Left ventricle myocardium inferior (tissue), 1 donor: ENCODE data around the gene RHOF. TPM values are rescaled to one million over a fixed set of nuclear protein-coding genes. Genes with fewer than 3 reads are reported as not detected.

Source experiments
- DNase-seq: peaks from one replicate; pipeline ENCODE4 v3.0.0-alpha.2; 2020
- H3K27ac ChIP-seq: fragments of 200-600 bp; replicated peaks from 2 replicates; pipeline ENCODE4 v1.8.0; 2021
- H3K27me3 ChIP-seq: fragments of 200-600 bp; 2 replicates; pipeline ENCODE4 v1.8.0; 2021; ENCODE audit warnings: low read depth
- H3K36me3 ChIP-seq: fragments of 200-600 bp; 2 replicates; pipeline ENCODE4 v1.8.0; 2021
- H3K4me1 ChIP-seq: fragments of 200-600 bp; 2 replicates; pipeline ENCODE4 v1.8.0; 2021
- H3K4me3 ChIP-seq: fragments of 200-600 bp; 2 replicates; pipeline ENCODE4 v1.8.0; 2021; ENCODE audit warnings: mild to moderate bottlenecking, moderate library complexity
- H3K9me3 ChIP-seq: fragments of 200-600 bp; replicated peaks from 2 replicates; pipeline ENCODE4 v1.8.0; 2021
- intact Hi-C: fragments of 100-400 bp; cut with micrococcal nuclease; formaldehyde crosslinking; loops from one replicate; pipeline ENCODE4 v1.11.0; 2022
- total RNA-seq: library from RNA; stranded (reverse); fragmentation: NEBNext Ultra II Directional; extraction: Animal tissue kit (Norgen Biotek cat#: 25700); gene quantifications from one replicate; pipeline ENCODE4 v1.2.1, GENCODE V29; 2021
- TF ChIP-seq, protein P1 (sequence below): fragments of 200-600 bp; IDR thresholded peaks from 2 replicates; pipeline ENCODE4 v1.8.0; 2021; ENCODE audit warnings: antibody characterized with exemption, mild to moderate bottlenecking, borderline replicate concordance
- donor health status: DM: no; HTN: yes; CAD: no; lungs with severe emphysema.

The RHOF gene
- total RNA-seq, 1 donor from 2014 or later: 44.3 TPM

DNA sequence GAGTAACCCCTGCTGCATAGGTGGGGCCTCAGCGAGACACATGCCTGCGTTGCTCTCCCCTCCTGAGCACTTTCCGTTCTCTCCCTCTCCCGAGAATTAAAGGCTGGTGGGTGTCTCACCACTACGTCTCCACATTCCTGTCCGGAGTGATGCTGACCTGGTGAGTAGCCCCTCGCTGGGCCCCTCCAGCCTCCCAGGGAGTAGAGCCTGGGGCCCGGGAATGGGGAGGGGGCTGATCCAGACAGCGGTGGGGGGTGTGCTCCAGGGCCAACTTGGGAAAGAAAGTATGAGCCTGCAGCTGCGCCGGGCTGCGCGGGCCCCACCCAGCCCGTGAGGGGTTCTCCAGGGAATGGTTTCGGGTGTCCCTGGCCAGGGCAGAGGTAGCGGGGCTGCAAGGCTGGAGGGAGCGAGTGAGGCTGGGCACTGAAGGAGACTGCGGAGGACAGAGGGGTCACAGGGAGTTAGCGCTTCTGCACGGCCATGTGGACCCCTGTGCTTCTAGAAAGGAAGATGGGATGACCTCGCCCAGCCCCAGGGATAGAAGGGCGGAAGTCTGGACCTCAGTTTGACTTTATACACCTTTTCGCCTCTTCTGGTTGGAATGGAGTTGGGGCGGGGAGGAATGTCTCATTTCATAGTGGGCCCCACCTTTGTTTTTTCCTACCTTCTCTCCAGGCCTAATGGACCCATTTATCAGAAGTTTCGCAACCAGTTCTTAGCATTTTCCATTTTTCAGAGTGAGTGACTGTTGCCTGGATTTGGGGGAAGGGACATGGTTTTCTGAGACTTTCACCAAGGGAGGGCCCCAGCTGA lies 22.5 kb downstream of the RHOF start:
- intact Hi-C loops: loop anchor here (5.0 kb wide), 1 partner anchor 74 kb away; no protein-coding TSS in a partner anchor
- no peaks in the 10 kb centered on the region for H3K27me3 ChIP-seq
- DNase-seq: no peak
- TF ChIP-seq, protein P1, sequence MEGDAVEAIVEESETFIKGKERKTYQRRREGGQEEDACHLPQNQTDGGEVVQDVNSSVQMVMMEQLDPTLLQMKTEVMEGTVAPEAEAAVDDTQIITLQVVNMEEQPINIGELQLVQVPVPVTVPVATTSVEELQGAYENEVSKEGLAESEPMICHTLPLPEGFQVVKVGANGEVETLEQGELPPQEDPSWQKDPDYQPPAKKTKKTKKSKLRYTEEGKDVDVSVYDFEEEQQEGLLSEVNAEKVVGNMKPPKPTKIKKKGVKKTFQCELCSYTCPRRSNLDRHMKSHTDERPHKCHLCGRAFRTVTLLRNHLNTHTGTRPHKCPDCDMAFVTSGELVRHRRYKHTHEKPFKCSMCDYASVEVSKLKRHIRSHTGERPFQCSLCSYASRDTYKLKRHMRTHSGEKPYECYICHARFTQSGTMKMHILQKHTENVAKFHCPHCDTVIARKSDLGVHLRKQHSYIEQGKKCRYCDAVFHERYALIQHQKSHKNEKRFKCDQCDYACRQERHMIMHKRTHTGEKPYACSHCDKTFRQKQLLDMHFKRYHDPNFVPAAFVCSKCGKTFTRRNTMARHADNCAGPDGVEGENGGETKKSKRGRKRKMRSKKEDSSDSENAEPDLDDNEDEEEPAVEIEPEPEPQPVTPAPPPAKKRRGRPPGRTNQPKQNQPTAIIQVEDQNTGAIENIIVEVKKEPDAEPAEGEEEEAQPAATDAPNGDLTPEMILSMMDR: no peak
- H3K27ac ChIP-seq: peak overlapping the region; percentile 84
- H3K4me1 ChIP-seq: peaks cover 92% of the 10 kb centered on the region
- H3K4me3 ChIP-seq: no peak overlapping the region
- H3K36me3 ChIP-seq: no peaks in the 10 kb centered on the region
- H3K9me3 ChIP-seq: no peaks in the 10 kb centered on the region

DNA sequence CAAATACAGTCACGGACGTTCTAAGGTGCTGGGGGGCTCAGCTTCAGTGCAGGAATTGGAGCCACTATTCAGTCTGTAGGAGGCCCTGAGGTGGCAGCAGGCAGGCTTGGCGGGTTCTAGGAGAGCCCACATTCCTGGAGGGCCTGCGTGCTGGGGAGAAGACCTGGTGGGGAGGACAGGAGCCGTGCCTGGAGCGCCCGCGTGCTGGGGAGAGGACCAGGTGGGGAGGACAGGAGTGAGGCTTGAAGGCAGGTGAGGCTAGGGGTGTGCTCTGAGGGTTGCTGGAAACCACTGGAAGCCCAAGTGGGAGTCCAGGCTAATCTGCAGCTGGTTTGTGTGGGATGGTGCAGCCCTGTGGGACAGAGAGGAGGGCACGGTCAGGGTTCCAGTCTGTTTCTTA lies 23.1 kb downstream of the RHOF start:
- DNase-seq: no peak
- Histone ChIP-seq H3K27me3 (no peaks in the 10 kb centered on the region), H3K4me3 (no peak overlapping the region), H3K4me1 (peaks cover 91% of the 10 kb centered on the region), H3K27ac (peak overlapping the region; percentile 84), H3K9me3 (no peaks in the 10 kb centered on the region), H3K36me3 (no peaks in the 10 kb centered on the region)
- intact Hi-C loops: loop anchor here (5.0 kb wide), 1 partner anchor 73 kb away; no protein-coding TSS in a partner anchor
- TF ChIP-seq, protein P1: no peak

DNA sequence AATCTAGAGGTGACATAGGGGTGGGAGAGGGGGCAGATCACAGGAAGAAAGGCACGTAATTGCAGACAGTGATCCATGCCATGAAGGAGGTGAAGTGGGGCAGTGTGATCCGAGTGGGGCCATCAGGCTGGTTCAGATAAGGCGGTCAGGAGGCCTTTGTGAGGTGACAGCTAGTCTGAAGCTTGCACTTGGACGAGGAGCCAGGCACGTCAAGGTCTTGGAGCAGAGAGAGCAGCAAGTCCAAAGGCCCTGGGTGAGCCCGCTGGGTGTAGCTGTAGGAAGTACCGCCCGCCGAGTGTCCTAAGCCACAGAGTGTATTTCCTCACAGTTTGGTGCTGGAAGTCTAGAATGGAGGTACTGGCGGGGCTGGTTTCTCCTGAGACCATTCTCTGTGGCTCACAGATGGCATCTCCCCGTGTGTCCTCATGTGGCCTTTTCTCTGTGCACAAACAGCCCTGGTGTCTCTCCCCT lies 23.6 kb downstream of the RHOF start:
- TF ChIP-seq, protein P1: no peak
- no peak overlapping the region for H3K4me3 ChIP-seq
- DNase-seq: peak; percentile 63
- H3K27me3 ChIP-seq: no peaks in the 10 kb centered on the region
- H3K36me3 ChIP-seq: no peaks in the 10 kb centered on the region
- peaks cover 90% of the 10 kb centered on the region for H3K4me1 ChIP-seq
- H3K27ac ChIP-seq: peak overlapping the region; percentile 84
- intact Hi-C loops: loop anchor here (5.0 kb wide), 1 partner anchor 73 kb away; no protein-coding TSS in a partner anchor
- no peaks in the 10 kb centered on the region for H3K9me3 ChIP-seq

DNA sequence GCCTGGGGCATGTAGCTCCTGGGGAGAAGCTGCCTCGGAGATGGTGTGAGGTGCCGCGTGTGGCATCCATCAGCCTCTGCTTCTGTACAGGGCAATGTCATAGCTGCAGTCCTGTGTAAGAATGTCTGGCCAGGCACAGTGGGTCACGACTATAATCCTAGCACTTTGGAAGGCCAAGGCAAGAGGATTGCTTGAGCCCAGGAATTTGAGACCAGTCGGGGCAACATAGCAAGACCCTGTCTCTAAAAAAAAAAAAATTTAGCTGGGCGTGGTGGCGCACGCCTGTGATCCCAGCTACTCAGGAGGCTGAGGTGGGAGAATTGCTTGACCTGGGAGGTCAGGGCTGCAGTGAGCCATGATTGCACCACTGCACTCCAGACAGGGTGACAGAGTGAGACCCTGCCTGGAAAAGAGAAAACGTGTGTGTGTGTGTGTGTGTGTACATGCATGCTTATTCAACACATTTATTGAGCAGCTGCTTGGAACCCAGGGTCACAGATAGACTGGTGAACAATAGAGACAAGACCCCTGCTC lies 24.1 kb downstream of the RHOF start:
- H3K4me1 ChIP-seq: peaks cover 85% of the 10 kb centered on the region
- TF ChIP-seq, protein P1: no peak
- no peak for DNase-seq
- intact Hi-C loops: no loop called here
- no peaks in the 10 kb centered on the region for H3K9me3 ChIP-seq
- H3K27ac ChIP-seq: peak overlapping the region; percentile 84
- no peak overlapping the region for H3K4me3 ChIP-seq
- H3K27me3 ChIP-seq: no peaks in the 10 kb centered on the region
- H3K36me3 ChIP-seq: no peaks in the 10 kb centered on the region

DNA sequence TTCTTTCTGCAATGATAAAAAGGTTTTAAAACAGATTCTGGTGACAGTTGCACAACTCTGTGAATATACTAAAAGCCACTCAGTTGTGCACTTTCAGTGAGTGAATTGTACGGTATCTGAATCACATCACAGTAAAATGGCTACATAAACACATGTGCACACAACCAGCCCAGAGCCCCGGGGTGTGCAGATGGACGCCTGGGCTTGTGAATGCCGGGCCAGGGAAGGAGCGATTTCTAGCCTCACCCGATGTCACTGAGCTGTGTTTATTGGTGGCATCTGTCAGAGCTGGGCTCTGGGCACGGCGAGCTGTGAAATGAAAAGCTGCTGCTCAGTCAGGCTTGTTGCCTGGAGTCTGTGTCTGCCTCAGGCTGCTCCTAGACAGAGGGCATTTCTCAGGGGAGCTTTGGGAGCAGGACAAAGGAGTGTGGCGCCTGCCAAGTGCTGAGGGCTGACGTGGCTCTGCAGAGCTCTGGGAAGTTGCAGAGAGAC lies 25.9 kb downstream of the RHOF start:
- H3K9me3 ChIP-seq: no peaks in the 10 kb centered on the region
- no peaks in the 10 kb centered on the region for H3K36me3 ChIP-seq
- peak overlapping the region; percentile 84 for H3K27ac ChIP-seq
- intact Hi-C loops: no loop called here
- no peak overlapping the region for H3K4me3 ChIP-seq
- H3K4me1 ChIP-seq: peaks cover 71% of the 10 kb centered on the region
- H3K27me3 ChIP-seq: no peaks in the 10 kb centered on the region
- TF ChIP-seq, protein P1: no peak
- DNase-seq: peak; percentile 62
